H1 (cell line): ENCODE results near the gene SPSB3. TPM values are rescaled to one million over a fixed set of nuclear protein-coding genes. Genes with fewer than 3 reads are reported as not detected.

Source experiments
- CTCF ChIA-PET: fragments of 300-600 bp; sonication (Branson Sonifier 250); formaldehyde crosslinking; loops from one replicate; lab custom pipeline; 2021; ENCODE audit not compliant: partially characterized antibody; lab: Charles Lee
- POLR2A ChIA-PET: fragments of 300-600 bp; sonication (Branson Sonifier 250); formaldehyde crosslinking; loops from one replicate; lab custom pipeline; 2021; ENCODE audit warnings: inconsistent platforms; ENCODE audit not compliant: partially characterized antibody; lab: Charles Lee
- DNase-seq, 2 experiments: peaks; one replicate each; pipeline versions ENCODE4 v3.0.0 to v3.0.0-alpha.2; 2010 to 2022; ENCODE audit warnings: low spot score in 2 of 2, low read depth in 1 of 2, mixed read lengths in 1 of 2
- FAIRE-seq: peaks from 2 replicates; lab custom pipeline; 2011; peaks lifted over from hg19 to GRCh38; lab: Jason Lieb, UNC
- H2AFZ ChIP-seq: 2 replicates; pipeline ENCODE4 v1.8.1; 2012; ENCODE audit warnings: low read length, inconsistent platforms
- H2AK5ac ChIP-seq: 2 replicates; pipeline ENCODE4 v1.6.1; 2013; ENCODE audit warnings: low read depth, low read length
- H2BK120ac ChIP-seq: replicated peaks from 2 replicates; pipeline ENCODE3; 2013; ENCODE audit warnings: low read depth, low read length, inconsistent platforms
- H2BK12ac ChIP-seq: 2 replicates; pipeline ENCODE4 v1.6.1; 2013; ENCODE audit warnings: low read depth, low read length
- H2BK15ac ChIP-seq: 2 replicates; pipeline ENCODE4 v1.6.1; 2013; ENCODE audit warnings: low read length
- H2BK20ac ChIP-seq: 2 replicates; pipeline ENCODE4 v1.6.1; 2013; ENCODE audit warnings: low read length
- H2BK5ac ChIP-seq: 2 replicates; pipeline ENCODE4 v1.6.1; 2013; ENCODE audit warnings: low read depth, low read length
- H3K14ac ChIP-seq: 2 replicates; pipeline ENCODE4 v1.6.1; 2013; ENCODE audit warnings: inconsistent platforms; ENCODE audit not compliant: insufficient read length
- H3K18ac ChIP-seq: 2 replicates; pipeline ENCODE4 v1.6.1; 2013; ENCODE audit warnings: low read length; ENCODE audit errors: extremely low read depth
- H3K23ac ChIP-seq: 2 replicates; pipeline ENCODE4 v1.6.1; 2013; ENCODE audit warnings: inconsistent platforms; ENCODE audit not compliant: insufficient read length
- H3K23me2 ChIP-seq: 2 replicates; pipeline ENCODE4 v1.6.1; 2013; ENCODE audit warnings: low read depth, low read length
- H3K27ac ChIP-seq: 2 replicates; pipeline ENCODE4 v1.6.1; 2011; ENCODE audit warnings: low read depth, low read length, inconsistent platforms
- H3K27me3 ChIP-seq, 4 experiments: replicated peaks in 1 of 4; 1 replicate in 1 of 4; 2 replicates in 3 of 4; pipeline versions ENCODE4 v1.6.1 to v1.8.1; 2011 to 2013; ENCODE audit warnings: low read length in 3 of 4, mild to moderate bottlenecking in 3 of 4, inconsistent platforms in 2 of 4, mixed read lengths in 2 of 4, moderate library complexity in 1 of 4; ENCODE audit not compliant: control insufficient read depth in 3 of 4, insufficient read depth in 3 of 4; ENCODE audit errors: extremely low read depth in 1 of 4
- H3K36me3 ChIP-seq, 4 experiments: 2 replicates each; pipeline versions ENCODE4 v1.6.1 to v1.8.1; 2011 to 2013; ENCODE audit warnings: mild to moderate bottlenecking in 4 of 4, low read length in 3 of 4, moderate library complexity in 2 of 4, control low read depth in 1 of 4, inconsistent platforms in 1 of 4; ENCODE audit not compliant: insufficient read depth in 4 of 4, control insufficient read depth in 2 of 4
- H3K4ac ChIP-seq: replicated peaks from 2 replicates; pipeline ENCODE3; 2013; ENCODE audit warnings: low read length, low read depth, mixed read lengths, inconsistent platforms; ENCODE audit not compliant: insufficient read length
- H3K4me1 ChIP-seq, 4 experiments: replicated peaks in 1 of 4; 1 replicate in 1 of 4; 2 replicates in 3 of 4; pipeline versions ENCODE4 v1.6.1 to v1.8.1; 2011 to 2013; ENCODE audit warnings: low read length in 3 of 4, inconsistent platforms in 2 of 4, mixed read lengths in 1 of 4; ENCODE audit not compliant: insufficient read depth in 4 of 4, control insufficient read depth in 3 of 4
- H3K4me2 ChIP-seq, 2 experiments: 2 replicates each; pipeline versions ENCODE4 v1.6.1 to v1.8.1; 2011 to 2013; ENCODE audit warnings: low read depth in 2 of 2, low read length in 2 of 2, control low read depth in 1 of 2, inconsistent platforms in 1 of 2, mild to moderate bottlenecking in 1 of 2; ENCODE audit not compliant: insufficient read depth in 1 of 2
- H3K4me3 ChIP-seq, 4 experiments: fragments of 200-600, 300-600 bp in 1 of 4; sonication (generic), shearing (Covaris generic), sonication (Bioruptor Twin) in 1 of 4; 2 replicates each; pipeline versions ENCODE4 v1.5.1 to v1.8.1; 2011 to 2016; ENCODE audit warnings: low read length in 4 of 4, low read depth in 3 of 4, control low read depth in 2 of 4, inconsistent platforms in 2 of 4, mild to moderate bottlenecking in 2 of 4, mixed read lengths in 1 of 4, moderate library complexity in 1 of 4; ENCODE audit not compliant: insufficient read depth in 2 of 4; ENCODE audit errors: extremely low read depth in 1 of 4
- H3K56ac ChIP-seq: replicated peaks from 2 replicates; pipeline ENCODE3; 2013; ENCODE audit warnings: low read depth, mild to moderate bottlenecking, mixed read lengths, low read length, inconsistent platforms; ENCODE audit not compliant: insufficient read length
- H3K79me1 ChIP-seq: 2 replicates; pipeline ENCODE4 v1.6.1; 2013; ENCODE audit warnings: low read depth, low read length, control low read depth
- H3K79me2 ChIP-seq, 2 experiments: 2 replicates each; pipeline versions ENCODE4 v1.6.1 to v1.8.1; 2012 to 2013; ENCODE audit warnings: low read length in 2 of 2, mild to moderate bottlenecking in 2 of 2, inconsistent platforms in 1 of 2; ENCODE audit not compliant: insufficient read depth in 2 of 2, control insufficient read depth in 1 of 2
- H3K9ac ChIP-seq, 4 experiments: replicated peaks in 1 of 4; 1 replicate in 1 of 4; 2 replicates in 3 of 4; pipeline versions ENCODE4 v1.6.1 to v1.8.1; 2011 to 2013; ENCODE audit warnings: low read depth in 3 of 4, low read length in 3 of 4, control low read depth in 2 of 4, mild to moderate bottlenecking in 2 of 4, moderate library complexity in 2 of 4, inconsistent platforms in 1 of 4; ENCODE audit errors: extremely low read depth in 1 of 4
- H3K9me3 ChIP-seq, 2 experiments: 2 replicates each; pipeline versions ENCODE4 v1.6.1 to v1.8.1; 2012 to 2013; ENCODE audit warnings: mild to moderate bottlenecking in 2 of 2, moderate library complexity in 2 of 2, control low read depth in 1 of 2, inconsistent platforms in 1 of 2, low read depth in 1 of 2, low read length in 1 of 2, mixed read lengths in 1 of 2; ENCODE audit not compliant: insufficient read depth in 2 of 2
- H4K20me1 ChIP-seq, 2 experiments: replicated peaks in 1 of 2; 2 replicates each; pipeline versions ENCODE3 to v1.8.1; 2011 to 2013; ENCODE audit warnings: inconsistent platforms in 2 of 2, low read length in 2 of 2, mild to moderate bottlenecking in 1 of 2; ENCODE audit not compliant: insufficient read depth in 2 of 2, control insufficient read depth in 1 of 2
- H4K5ac ChIP-seq: 2 replicates; pipeline ENCODE4 v1.6.1; 2013; ENCODE audit warnings: low read length, low read depth, mixed read lengths, inconsistent platforms; ENCODE audit not compliant: insufficient read length
- H4K8ac ChIP-seq: 2 replicates; pipeline ENCODE4 v1.8.0; 2013; ENCODE audit warnings: mild to moderate bottlenecking, moderate library complexity, low read length, inconsistent platforms; ENCODE audit not compliant: insufficient read depth; ENCODE audit errors: extremely low read depth
- H4K91ac ChIP-seq: replicated peaks from 2 replicates; pipeline ENCODE3; 2013; ENCODE audit warnings: low read length, mixed read lengths, inconsistent platforms; ENCODE audit not compliant: insufficient read length
- CBX8 ChIP-seq: fragments of 300-800, 300-1000 bp; sonication (generic); IDR thresholded peaks from 2 replicates; pipeline ENCODE4 v1.7.1; 2016; ENCODE audit warnings: low read depth, low read length, borderline replicate concordance
- WGBS, 2 experiments: shearing (Covaris generic) in 1 of 2; methylation state at CpG; one replicate each; pipeline versions ENCODE4 v1.1.6 to v1.1.7; 2013 to 2015; ENCODE audit warnings: low lambda C conversion rate in 2 of 2, mixed read lengths in 2 of 2, inconsistent platforms in 1 of 2, low coverage in 1 of 2, missing lambda C conversion rate in 1 of 2; ENCODE audit not compliant: insufficient replicate concordance in 2 of 2, insufficient coverage in 1 of 2, insufficient read length in 1 of 2; ENCODE audit errors: extremely low coverage in 1 of 2, missing lambda C conversion rate in 1 of 2; 5-methylcytosine and 5-hydroxymethylcytosine counted together
- polyA plus RNA-seq, 7 experiments: library from polyadenylated mRNA; depleted of rRNA in 3 of 7; stranded (reverse) in 5 of 7; unstranded in 2 of 7; fragments of >200 nt in 5 of 7; fragments of 200-250 nt in 2 of 7; gene quantifications; 1 replicate in 5 of 7; 2 replicates in 1 of 7; 4 replicates in 1 of 7; pipeline versions ENCODE4 v1.2.1 to v1.2.3, GENCODE V29; 2011 to 2013; ENCODE audit warnings: missing spikeins in 2 of 7, mixed read lengths in 2 of 7
- total RNA-seq: library from RNA; stranded (reverse); fragmentation: NEBNext Ultra II Directional; extraction: Animal tissue kit (Norgen Biotek cat#: 25700); gene quantifications from 2 replicates; pipeline ENCODE4 v1.2.1, GENCODE V29; 2021

SPSB3 gene
- total and polyA plus RNA-seq, 2 of the 8 experiments (the other 6 are each of a cell fraction or from before 2014, with no cell fraction given): 22.5 to 37.8 TPM

DNA sequence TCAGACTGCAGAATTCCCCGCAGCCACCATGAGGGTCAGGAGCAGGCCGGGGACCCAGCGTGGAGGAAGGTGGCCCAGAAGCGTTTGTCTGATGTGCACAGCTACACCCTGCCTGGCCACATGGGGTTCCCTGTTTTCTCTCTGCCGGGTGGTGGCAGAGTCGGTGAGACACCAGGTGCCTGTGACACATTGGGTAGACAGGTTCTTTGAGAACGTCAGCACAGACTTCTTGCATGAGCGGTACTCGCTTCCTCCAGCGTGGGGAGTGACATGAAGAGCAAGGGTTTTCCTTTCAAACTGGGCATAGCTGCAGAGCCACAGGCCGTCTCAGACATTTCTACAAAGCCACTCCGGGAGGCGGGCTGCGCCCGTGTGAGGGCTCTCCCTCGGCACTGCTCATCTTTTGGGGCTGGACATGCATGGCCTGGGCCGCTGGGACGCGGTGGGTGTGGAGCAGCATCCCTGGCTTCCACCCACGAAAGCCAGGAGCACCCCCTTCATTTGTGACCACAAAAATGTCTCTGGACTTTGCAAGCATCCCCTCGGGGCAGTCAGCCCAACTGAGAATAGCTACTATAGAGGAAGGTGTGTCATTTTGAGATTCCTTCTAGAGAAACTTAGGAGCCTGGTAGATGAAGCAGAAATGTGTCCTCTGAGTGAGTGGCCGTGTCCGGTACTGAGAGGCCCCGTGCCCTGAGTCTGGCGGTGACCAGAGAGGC is 37.0 kb downstream of the SPSB3 start:
- H3K18ac ChIP-seq: no peak overlapping the region
- H3K4ac ChIP-seq: no peak overlapping the region
- no peak overlapping the region for H3K56ac ChIP-seq
- no peak overlapping the region for H3K4me2 ChIP-seq
- no peaks in the 10 kb centered on the region for H3K27me3 ChIP-seq
- H2AFZ ChIP-seq: no peak overlapping the region
- no peaks in the 10 kb centered on the region for H3K23me2 ChIP-seq
- no peak overlapping the region for H3K9ac ChIP-seq
- no peaks in the 10 kb centered on the region for H3K79me2 ChIP-seq
- H2BK120ac ChIP-seq: no peak overlapping the region
- H3K36me3 ChIP-seq: peaks cover 0 to 12% (median 2%) of the 10 kb centered on the region in 4 experiments; a peak in 3 of 8 replicates
- ChIA-PET CTCF (interaction anchor here (1.4 to 3.1 kb wide), 3 partner anchors 9 to 19 kb away, joined by 3 to 12 read pairs (median 7); no protein-coding TSS in a partner anchor), POLR2A (interaction anchor here (1.7 to 5.5 kb wide), 4 partner anchors 10 to 39 kb away, joined by 4 to 18 read pairs (median 6); partner anchors contain the start of gene MAPK8IP3)
- no peak overlapping the region for H2AK5ac ChIP-seq
- no peaks in the 10 kb centered on the region for H3K4me1 ChIP-seq
- H3K23ac ChIP-seq: no peak overlapping the region
- no peak overlapping the region for H4K5ac ChIP-seq
- 95% methylated on average over 25 of the region's 25 CpGs; no CpG with 5 or more reads in 1 of the 2 experiments for WGBS, 2 experiments
- peaks cover 0 to 5% of the 10 kb centered on the region in 2 experiments for H4K20me1 ChIP-seq
- H3K79me1 ChIP-seq: 0 out of 2 replicates have a peak, but pooled peaks cover 2% of the 10 kb centered on the region
- FAIRE-seq (no peak), DNase-seq (no peak)
- no peak overlapping the region for H2BK20ac ChIP-seq
- no peak overlapping the region for H3K14ac ChIP-seq
- no peak overlapping the region for H4K91ac ChIP-seq
- H2BK5ac ChIP-seq: no peak overlapping the region
- H4K8ac ChIP-seq: peak overlapping the region; percentile 3; the same call in 1 of the 2 replicates
- H3K9me3 ChIP-seq: peaks cover 0 to under 1% of the 10 kb centered on the region in 2 experiments; a peak in 1 of 4 replicates
- H3K27ac ChIP-seq: no peak overlapping the region
- no peak overlapping the region for H2BK15ac ChIP-seq
- no peak overlapping the region for H2BK12ac ChIP-seq
- H3K4me3 ChIP-seq: no peak overlapping the region
- no peak for TF ChIP-seq CBX8
